Measurements from ENCODE around the gene CHKB. TPM values are rescaled to one million over a fixed set of nuclear protein-coding genes. Genes with fewer than 3 reads are reported as not detected.

The CHKB gene
- total and polyA plus RNA-seq, 12 donors, result 27.1 to 251 (median 39.9) TPM

- 75 to 87% methylated on average over 18 of the region's 18 CpGs for WGBS, 2 donors
- no peak overlapping the region for H3K27ac ChIP-seq
- H3K9me3 ChIP-seq, result no peaks in the 10 kb centered on the region
- no peak for DNase-seq
- TF ChIP-seq CTCF (IDR thresholded peaks at IDR 0.05), result no peak
- H3K27me3 ChIP-seq, result peaks cover 0 to 67% (median 51%) of the 10 kb centered on the region in 7 donors
- intact Hi-C loops (cut with DNase I), result no loop called here
- peaks cover 0 to 6% (median 0%) of the 10 kb centered on the region in 9 donors for H3K4me1 ChIP-seq
- no peak overlapping the region for H3K4me3 ChIP-seq
- no peaks in the 10 kb centered on the region for H3K36me3 ChIP-seq
- ATAC-seq, result no peak
Measured at GRCh38 chr22:50606946-50607658, 24.5 kb upstream of the CHKB start.

- peak in 1 of 9 donors; percentile 14 for TF ChIP-seq CTCF (IDR thresholded peaks at IDR 0.05)
- DNase-seq (no peak), ATAC-seq (no peak)
- WGBS, 2 donors, result 75 to 79% methylated on average over 19 of the region's 19 CpGs
- no peak overlapping the region for H3K27ac ChIP-seq
- peaks cover 0 to 6% (median 0%) of the 10 kb centered on the region in 9 donors for H3K4me1 ChIP-seq
- H3K9me3 ChIP-seq, result no peaks in the 10 kb centered on the region
- H3K36me3 ChIP-seq, result no peaks in the 10 kb centered on the region
- H3K4me3 ChIP-seq, result no peak overlapping the region
- peaks cover 0 to 69% (median 58%) of the 10 kb centered on the region in 7 donors for H3K27me3 ChIP-seq
- intact Hi-C loops (cut with DNase I), result no loop called here
Measured at GRCh38 chr22:50606165-50606945, 23.7 kb upstream of the CHKB start.

GRCh38 chr22:50605613-50606074, 23.0 kb upstream of the CHKB start:
- ATAC-seq (no peak), DNase-seq (no peak)
- H3K36me3 ChIP-seq, result no peaks in the 10 kb centered on the region
- WGBS, 2 donors, result 85 to 86% methylated on average over 20 of the region's 20 CpGs
- TF ChIP-seq CTCF (IDR thresholded peaks at IDR 0.05), result no peak
- no peaks in the 10 kb centered on the region for H3K9me3 ChIP-seq
- peaks cover 0 to 10% (median 0%) of the 10 kb centered on the region in 9 donors for H3K4me1 ChIP-seq
- peaks cover 5 to 74% (median 63%) of the 10 kb centered on the region in 7 donors for H3K27me3 ChIP-seq
- no peak overlapping the region for H3K27ac ChIP-seq
- no peak overlapping the region for H3K4me3 ChIP-seq
- intact Hi-C loops (cut with DNase I), result no loop called here

- no peaks in the 10 kb centered on the region for H3K36me3 ChIP-seq
- H3K9me3 ChIP-seq, result no peaks in the 10 kb centered on the region
- ATAC-seq (no peak), DNase-seq (no peak)
- TF ChIP-seq CTCF (IDR thresholded peaks at IDR 0.05), result no peak
- H3K4me3 ChIP-seq, result no peak overlapping the region
- peaks cover 0 to 10% (median 2%) of the 10 kb centered on the region in 9 donors for H3K4me1 ChIP-seq
- H3K27me3 ChIP-seq, result peaks cover 5 to 76% (median 62%) of the 10 kb centered on the region in 7 donors
- intact Hi-C loops (cut with DNase I), result no loop called here
- no peak overlapping the region for H3K27ac ChIP-seq
- 78 to 82% methylated on average over 23 of the region's 23 CpGs for WGBS, 2 donors
Measured at GRCh38 chr22:50605002-50605612, 22.5 kb upstream of the CHKB start.
